ENCODE measurements around the gene NUCKS1. TPM values are rescaled to one million over a fixed set of nuclear protein-coding genes. Genes with fewer than 3 reads are reported as not detected.

Gene NUCKS1
- total and polyA plus RNA-seq, 2 of the 8 experiments (the other 6 are each of a cell fraction or from before 2014, with no cell fraction given): 126 to 461 TPM

DNA sequence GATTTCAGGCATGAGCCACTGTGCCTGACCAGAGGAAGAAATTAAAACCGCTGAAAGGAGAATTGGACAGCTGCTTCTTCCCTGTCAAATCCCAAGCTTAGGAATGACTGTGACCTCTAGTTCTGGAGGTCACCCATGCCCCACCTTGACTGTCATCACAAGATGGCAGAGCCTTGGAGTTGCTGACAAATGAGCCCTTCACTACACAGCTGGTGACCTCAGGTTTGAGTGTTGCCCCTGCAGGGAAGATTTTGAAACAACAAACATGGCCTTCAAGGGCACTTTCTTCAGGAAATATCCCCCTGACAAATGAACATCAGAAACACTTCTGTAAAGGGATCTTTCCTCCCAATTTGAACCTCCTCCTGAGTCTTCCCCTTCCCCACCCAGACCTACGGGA lies 62.7 kb downstream of the NUCKS1 start (continued):
- TF ChIP-seq, protein P1, sequence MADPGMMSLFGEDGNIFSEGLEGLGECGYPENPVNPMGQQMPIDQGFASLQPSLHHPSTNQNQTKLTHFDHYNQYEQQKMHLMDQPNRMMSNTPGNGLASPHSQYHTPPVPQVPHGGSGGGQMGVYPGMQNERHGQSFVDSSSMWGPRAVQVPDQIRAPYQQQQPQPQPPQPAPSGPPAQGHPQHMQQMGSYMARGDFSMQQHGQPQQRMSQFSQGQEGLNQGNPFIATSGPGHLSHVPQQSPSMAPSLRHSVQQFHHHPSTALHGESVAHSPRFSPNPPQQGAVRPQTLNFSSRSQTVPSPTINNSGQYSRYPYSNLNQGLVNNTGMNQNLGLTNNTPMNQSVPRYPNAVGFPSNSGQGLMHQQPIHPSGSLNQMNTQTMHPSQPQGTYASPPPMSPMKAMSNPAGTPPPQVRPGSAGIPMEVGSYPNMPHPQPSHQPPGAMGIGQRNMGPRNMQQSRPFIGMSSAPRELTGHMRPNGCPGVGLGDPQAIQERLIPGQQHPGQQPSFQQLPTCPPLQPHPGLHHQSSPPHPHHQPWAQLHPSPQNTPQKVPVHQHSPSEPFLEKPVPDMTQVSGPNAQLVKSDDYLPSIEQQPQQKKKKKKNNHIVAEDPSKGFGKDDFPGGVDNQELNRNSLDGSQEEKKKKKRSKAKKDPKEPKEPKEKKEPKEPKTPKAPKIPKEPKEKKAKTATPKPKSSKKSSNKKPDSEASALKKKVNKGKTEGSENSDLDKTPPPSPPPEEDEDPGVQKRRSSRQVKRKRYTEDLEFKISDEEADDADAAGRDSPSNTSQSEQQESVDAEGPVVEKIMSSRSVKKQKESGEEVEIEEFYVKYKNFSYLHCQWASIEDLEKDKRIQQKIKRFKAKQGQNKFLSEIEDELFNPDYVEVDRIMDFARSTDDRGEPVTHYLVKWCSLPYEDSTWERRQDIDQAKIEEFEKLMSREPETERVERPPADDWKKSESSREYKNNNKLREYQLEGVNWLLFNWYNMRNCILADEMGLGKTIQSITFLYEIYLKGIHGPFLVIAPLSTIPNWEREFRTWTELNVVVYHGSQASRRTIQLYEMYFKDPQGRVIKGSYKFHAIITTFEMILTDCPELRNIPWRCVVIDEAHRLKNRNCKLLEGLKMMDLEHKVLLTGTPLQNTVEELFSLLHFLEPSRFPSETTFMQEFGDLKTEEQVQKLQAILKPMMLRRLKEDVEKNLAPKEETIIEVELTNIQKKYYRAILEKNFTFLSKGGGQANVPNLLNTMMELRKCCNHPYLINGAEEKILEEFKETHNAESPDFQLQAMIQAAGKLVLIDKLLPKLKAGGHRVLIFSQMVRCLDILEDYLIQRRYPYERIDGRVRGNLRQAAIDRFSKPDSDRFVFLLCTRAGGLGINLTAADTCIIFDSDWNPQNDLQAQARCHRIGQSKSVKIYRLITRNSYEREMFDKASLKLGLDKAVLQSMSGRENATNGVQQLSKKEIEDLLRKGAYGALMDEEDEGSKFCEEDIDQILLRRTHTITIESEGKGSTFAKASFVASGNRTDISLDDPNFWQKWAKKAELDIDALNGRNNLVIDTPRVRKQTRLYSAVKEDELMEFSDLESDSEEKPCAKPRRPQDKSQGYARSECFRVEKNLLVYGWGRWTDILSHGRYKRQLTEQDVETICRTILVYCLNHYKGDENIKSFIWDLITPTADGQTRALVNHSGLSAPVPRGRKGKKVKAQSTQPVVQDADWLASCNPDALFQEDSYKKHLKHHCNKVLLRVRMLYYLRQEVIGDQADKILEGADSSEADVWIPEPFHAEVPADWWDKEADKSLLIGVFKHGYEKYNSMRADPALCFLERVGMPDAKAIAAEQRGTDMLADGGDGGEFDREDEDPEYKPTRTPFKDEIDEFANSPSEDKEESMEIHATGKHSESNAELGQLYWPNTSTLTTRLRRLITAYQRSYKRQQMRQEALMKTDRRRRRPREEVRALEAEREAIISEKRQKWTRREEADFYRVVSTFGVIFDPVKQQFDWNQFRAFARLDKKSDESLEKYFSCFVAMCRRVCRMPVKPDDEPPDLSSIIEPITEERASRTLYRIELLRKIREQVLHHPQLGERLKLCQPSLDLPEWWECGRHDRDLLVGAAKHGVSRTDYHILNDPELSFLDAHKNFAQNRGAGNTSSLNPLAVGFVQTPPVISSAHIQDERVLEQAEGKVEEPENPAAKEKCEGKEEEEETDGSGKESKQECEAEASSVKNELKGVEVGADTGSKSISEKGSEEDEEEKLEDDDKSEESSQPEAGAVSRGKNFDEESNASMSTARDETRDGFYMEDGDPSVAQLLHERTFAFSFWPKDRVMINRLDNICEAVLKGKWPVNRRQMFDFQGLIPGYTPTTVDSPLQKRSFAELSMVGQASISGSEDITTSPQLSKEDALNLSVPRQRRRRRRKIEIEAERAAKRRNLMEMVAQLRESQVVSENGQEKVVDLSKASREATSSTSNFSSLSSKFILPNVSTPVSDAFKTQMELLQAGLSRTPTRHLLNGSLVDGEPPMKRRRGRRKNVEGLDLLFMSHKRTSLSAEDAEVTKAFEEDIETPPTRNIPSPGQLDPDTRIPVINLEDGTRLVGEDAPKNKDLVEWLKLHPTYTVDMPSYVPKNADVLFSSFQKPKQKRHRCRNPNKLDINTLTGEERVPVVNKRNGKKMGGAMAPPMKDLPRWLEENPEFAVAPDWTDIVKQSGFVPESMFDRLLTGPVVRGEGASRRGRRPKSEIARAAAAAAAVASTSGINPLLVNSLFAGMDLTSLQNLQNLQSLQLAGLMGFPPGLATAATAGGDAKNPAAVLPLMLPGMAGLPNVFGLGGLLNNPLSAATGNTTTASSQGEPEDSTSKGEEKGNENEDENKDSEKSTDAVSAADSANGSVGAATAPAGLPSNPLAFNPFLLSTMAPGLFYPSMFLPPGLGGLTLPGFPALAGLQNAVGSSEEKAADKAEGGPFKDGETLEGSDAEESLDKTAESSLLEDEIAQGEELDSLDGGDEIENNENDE (IDR thresholded peaks at IDR 0.05; ENCODE audit: insufficient replicate concordance, low read length): no peak
- TF ChIP-seq CTBP2 (IDR thresholded peaks at IDR 0.05; ENCODE audit: borderline replicate concordance, insufficient read depth, insufficient read length, low read length) (no peak), CREB1 (IDR thresholded peaks at IDR 0.05) (no peak), RXRA (IDR thresholded peaks at IDR 0.05; ENCODE audit: insufficient read depth, low read depth, low read length) (no peak), SP1 (IDR thresholded peaks at IDR 0.05; ENCODE audit: low read depth, low read length) (no peak), TAF7 (optimal IDR thresholded peaks at IDR 0.05; ENCODE audit: borderline replicate concordance, low read depth, low read length) (no peak), TEAD4 (IDR thresholded peaks at IDR 0.05; ENCODE audit: low read depth, low read length) (no peak), POU5F1 (IDR thresholded peaks at IDR 0.05; ENCODE audit: low read depth, low read length) (no peak), JUN (IDR thresholded peaks at IDR 0.05; ENCODE audit: low read depth, low read length) (no peak), TAF1 (IDR thresholded peaks at IDR 0.05; ENCODE audit: low read depth, low read length) (no peak), POLR2AphosphoS5 (IDR thresholded peaks at IDR 0.05; ENCODE audit: low read depth, low read length) (no peak)

Measured in H1 (cell line).